NCI-H2196 (cell line): ENCODE measurements around the gene ZNF366.

Experiments
- DNase-seq: peaks from one replicate; lab custom pipeline; 2025; ENCODE audit not compliant: unreplicated experiment; lab: John Stamatoyannopoulos, UW

Gene ZNF366

GRCh38 chr5:72494623-72495124 lies 12.5 kb downstream of the ZNF366 start:
- no peak for DNase-seq

DNA sequence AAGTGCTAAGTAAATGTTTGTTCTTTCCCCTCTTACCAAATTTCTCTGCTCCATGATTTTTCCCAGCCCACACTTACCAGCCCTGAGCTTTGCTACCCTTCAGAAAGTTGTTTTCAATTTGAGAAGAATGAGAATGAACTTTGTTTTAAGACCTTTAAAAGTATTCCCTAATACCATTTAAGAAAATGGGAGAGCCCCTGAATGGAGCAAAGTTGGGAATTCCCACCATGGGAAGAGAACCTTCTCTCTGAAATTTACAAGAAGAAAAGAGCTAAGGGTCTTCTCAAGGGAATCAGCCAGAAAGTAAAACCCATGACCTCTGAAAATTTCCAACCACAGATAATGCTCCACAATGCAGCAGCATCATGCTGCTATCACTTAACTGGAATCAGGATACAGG lies 17.7 kb downstream of the ZNF366 start:
- DNase-seq, result no peak

- DNase-seq, result no peak
These were observed 18.5 kb downstream of the ZNF366 start for GRCh38 chr5:72488756-72489155.

- no peak for DNase-seq
These were observed 20.0 kb downstream of the ZNF366 start for GRCh38 chr5:72487177-72487576.

- no peak for DNase-seq
These were observed 20.8 kb downstream of the ZNF366 start for GRCh38 chr5:72486371-72486770.

DNA sequence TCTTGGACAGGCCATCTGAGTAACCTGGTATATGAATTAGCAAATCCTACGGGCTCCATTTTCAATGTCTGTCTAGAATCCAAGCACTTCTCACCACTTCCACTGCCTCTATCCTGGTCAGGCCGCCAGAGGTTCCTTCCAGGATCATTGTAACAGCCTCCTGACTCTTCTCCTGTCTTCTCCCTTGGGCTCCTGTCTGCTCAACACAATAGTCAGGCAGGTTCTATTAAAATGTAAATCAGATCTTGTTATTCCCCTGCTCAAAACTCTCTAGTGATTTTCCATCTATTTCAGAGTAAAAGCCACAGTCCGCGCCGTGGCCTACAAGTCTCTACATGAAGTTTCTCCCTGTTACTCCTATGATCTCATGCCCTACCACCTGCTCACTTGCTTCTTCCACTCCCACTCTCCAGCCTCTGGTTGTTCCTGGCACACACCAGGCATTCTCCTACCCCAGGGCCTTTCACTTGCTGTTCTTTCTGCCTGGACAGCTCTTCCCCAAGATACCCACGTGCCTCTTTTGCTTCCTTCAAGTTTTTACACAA lies 21.7 kb downstream of the ZNF366 start:
- no peak for DNase-seq

DNA sequence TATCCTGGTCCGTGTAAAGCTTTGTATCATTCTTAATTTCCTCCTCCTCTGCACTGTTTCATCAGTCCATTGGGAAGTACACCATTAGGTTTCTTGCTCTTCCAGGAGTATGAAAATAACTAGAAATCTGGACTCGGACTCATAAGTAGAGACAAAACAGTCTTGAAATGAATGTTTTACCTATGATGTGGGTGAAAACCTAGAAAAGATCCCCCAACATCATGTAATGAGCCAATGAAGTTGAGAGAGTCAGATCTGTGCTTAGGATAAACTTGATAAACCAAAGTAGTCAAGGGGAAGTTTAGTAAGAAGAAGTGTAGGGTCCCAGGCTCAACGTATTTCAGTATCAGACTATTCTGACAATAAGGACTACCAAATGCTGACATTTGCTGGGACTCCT lies 25.2 kb downstream of the ZNF366 start:
- DNase-seq, result no peak

- DNase-seq, result no peak
These were observed 26.4 kb downstream of the ZNF366 start for GRCh38 chr5:72480841-72481240.

DNA sequence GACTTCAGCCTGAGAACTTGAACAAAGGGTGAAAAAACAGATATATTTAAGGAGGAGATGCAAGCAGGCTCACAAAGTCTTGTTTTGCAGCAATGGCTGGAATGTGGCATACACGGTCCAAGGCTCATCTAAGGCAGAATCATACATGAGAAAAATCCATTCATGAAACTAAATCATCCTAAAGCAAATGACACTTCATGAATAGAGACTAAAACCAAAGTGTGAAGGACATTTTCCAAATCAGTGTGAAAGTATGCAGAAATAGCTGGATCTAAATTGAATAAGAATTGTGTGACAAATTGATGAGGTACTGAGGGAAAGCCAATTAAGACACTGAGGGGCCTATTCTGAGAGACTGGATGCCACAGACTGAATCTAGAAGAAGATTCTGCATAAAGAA lies 27.3 kb downstream of the ZNF366 start:
- DNase-seq, result no peak

DNA sequence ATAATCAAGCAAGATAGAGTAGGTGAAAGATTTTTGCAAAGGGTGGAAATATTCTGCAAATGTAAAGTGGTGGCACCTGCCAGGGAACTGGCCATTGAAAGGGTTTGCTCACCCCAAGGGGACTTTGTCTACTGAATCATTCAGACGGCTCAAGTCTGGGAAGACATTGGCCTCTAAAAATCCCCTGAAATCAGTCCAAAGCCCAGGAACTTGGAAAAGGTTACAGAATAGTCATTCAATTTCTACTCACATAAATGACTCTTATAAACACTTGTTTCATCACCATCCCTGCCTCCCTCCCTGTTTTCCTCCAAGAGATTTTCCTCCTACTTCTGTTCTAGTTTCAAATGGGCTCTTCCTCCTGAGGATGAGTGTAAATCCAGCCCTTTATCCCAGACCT lies 28.5 kb downstream of the ZNF366 start:
- DNase-seq, result no peak

- DNase-seq, result no peak
These were observed 28.9 kb downstream of the ZNF366 start for GRCh38 chr5:72478276-72478675.

DNA sequence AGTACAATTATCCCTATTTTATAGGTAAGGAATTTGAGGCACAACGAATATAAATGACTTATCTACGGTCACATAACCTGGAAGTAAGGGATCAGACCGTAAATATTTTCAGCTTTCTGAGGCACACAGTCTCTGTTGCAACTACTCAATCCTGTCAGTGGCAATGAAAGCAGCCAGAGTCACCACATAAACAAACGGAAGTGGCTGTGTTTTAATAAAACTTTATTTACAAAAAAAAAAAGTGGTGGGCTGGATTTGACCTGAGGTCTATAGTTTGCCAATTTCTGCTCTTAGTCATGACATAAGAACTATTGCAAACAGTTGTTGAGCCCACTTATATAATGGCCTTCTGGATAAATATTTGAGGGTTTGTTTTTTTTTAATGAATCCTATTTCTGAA lies 29.6 kb downstream of the ZNF366 start:
- no peak for DNase-seq

DNA sequence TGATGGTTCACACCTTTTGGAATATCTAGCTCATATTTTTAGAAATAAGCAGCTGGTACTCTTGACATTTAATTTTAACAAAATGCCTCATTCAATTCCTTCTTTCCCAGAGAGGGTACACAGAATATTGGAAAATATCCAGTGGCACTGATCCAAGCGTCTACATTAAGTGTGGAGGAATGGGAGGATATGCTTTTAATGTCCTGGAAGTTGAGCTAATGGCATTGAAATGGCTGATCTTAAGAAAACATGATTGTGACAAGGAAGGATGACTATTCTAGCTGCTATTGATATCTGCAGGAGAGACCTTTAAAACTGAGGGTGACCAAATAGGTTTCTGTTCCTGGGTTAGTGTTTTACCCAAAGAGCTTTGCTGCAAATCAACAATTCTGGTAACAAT lies 30.0 kb downstream of the ZNF366 start:
- DNase-seq, result no peak

GRCh38 chr5:72476721-72477120 lies 30.5 kb downstream of the ZNF366 start:
- no peak for DNase-seq

GRCh38 chr5:72476275-72476674 lies 30.9 kb downstream of the ZNF366 start:
- no peak for DNase-seq

DNA sequence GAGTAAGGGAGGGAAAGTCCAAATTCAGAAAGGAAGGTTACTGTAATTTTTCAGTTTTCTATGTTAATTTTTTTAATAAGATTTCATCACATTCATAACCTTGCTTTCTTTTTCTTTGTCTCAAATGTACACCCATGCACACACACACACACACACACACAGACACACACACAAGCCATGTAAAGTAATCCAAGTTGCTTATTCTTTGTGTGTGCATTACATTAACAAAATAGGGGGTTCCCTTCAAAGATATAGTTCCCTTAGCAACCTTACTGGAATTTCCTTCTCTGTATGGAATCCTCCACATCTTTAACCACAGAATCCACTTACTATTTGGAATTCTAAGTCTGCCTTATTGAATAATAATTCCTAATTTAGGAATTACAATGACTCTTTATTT lies 32.7 kb downstream of the ZNF366 start:
- DNase-seq, result no peak

DNA sequence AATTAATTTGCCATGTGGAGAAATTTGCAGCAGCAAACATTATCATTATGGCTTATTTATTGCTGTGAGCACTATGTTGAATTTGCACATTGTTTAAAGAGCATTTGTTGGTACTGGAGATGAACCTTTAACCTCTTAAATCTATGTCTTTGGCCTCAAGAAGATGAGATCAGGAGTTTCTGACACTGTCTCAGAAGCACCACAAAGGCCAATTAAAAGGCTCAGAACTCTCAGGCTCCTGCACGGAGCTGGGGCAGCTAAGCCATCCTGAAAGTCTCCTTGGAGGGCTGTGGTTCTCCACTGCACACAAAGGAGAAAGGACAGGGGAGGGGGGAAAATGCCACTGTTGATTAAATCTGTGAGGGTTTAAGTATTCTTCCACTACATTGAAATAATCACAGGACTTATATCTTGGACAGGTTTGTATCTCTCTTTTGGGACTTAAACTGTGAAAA lies 33.1 kb downstream of the ZNF366 start:
- DNase-seq, result no peak

- DNase-seq, result no peak
These were observed 34.4 kb downstream of the ZNF366 start for GRCh38 chr5:72472666-72473422.

DNA sequence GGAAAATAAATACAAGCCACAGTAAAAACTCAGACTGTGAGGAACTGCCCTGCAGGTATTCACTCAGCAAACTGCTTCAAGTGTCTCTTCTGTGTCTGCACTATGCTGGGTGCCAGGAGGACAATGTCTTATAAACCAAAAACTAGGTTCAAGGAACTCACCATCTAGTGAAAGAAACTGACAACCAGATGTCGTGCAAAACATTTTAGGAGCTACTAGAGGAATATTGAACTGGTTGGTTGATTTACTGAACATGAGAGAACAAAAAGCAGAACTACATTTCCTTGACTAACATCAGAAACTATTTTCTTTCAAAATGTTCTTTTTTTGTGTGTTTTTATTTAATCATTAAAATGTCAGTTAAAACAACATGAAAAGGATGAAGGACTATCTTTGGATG lies 35.2 kb downstream of the ZNF366 start:
- no peak for DNase-seq

- no peak for DNase-seq
These were observed 36.4 kb downstream of the ZNF366 start for GRCh38 chr5:72470826-72471225.

DNA sequence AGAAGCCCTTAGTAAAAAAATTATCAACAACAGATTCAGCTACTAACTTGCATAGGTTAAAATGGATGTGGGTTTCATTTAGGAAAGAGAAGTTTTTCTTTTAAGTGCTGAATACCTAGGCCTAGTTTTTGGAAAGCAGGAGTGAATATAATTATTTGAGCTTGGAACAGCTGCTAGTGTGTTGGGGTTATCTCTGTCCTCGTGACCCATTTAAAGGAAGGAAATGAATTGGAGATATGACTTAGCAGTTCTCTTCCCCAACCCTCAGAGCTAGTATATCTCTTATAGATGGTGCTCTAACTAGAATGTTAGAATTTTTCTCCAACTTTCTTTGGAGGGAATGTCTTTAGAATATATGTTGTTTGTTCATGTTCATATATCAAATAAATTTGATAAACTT lies 38.6 kb downstream of the ZNF366 start:
- DNase-seq, result no peak

- DNase-seq, result no peak
These were observed 39.2 kb downstream of the ZNF366 start for GRCh38 chr5:72468024-72468423.

DNA sequence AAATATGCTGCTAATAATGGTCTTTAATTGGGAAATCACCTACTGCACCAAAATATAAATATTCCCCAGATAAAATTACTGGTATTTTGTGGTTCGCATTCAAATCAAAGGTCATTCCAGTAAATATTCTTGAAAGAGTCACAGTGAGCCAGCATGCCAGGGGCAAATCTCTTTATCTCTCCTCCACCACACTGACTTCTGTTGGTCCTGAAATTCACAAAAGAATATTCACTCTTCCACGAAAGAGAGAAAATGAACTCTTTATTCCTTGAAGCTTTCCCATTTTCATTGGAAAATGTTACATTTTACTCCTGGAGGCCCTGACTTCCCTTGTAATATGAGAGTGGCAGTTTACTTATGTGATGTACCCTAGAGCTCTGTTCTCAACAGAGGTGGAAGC lies 39.7 kb downstream of the ZNF366 start:
- DNase-seq, result no peak
